Trophoblast cell (in vitro differentiated cells and primary cell): ENCODE data around the gene ARF5.

Experiments
- DNase-seq, 2 donors: peaks; one replicate each; pipeline ENCODE4 v3.0.0-alpha.2; 2016
- H2AFZ ChIP-seq: 2 replicates; pipeline ENCODE4 v1.6.1; 2013; ENCODE audit warnings: low read length, moderate library complexity, mild to moderate bottlenecking; ENCODE audit not compliant: insufficient read depth, poor library complexity
- H2AK5ac ChIP-seq: 2 replicates; pipeline ENCODE4 v1.6.1; 2013; ENCODE audit warnings: mild to moderate bottlenecking, low read length
- H2BK120ac ChIP-seq: 2 replicates; pipeline ENCODE4 v1.6.1; 2013; ENCODE audit warnings: low read length, mild to moderate bottlenecking, moderate library complexity; ENCODE audit not compliant: insufficient read depth, poor library complexity
- H2BK12ac ChIP-seq: 2 replicates; pipeline ENCODE4 v1.6.1; 2013; ENCODE audit warnings: mild to moderate bottlenecking, low read length, moderate library complexity
- H2BK5ac ChIP-seq: 2 replicates; pipeline ENCODE4 v1.6.1; 2013; ENCODE audit warnings: low read length, low read depth, moderate library complexity, mild to moderate bottlenecking; ENCODE audit not compliant: poor library complexity
- H3K14ac ChIP-seq: 2 replicates; pipeline ENCODE4 v1.6.1; 2013; ENCODE audit warnings: mild to moderate bottlenecking, low read length
- H3K18ac ChIP-seq: 2 replicates; pipeline ENCODE4 v1.6.1; 2013; ENCODE audit warnings: mild to moderate bottlenecking, low read length
- H3K23ac ChIP-seq: 2 replicates; pipeline ENCODE4 v1.6.1; 2013; ENCODE audit warnings: low read length
- H3K27ac ChIP-seq: 2 replicates; pipeline ENCODE4 v1.5.1; 2013; ENCODE audit warnings: low read depth, mild to moderate bottlenecking, inconsistent platforms, low read length, moderate library complexity
- H3K27me3 ChIP-seq: 2 replicates; pipeline ENCODE4 v1.6.1; 2013; ENCODE audit warnings: inconsistent platforms, mild to moderate bottlenecking, low read length, moderate library complexity; ENCODE audit not compliant: insufficient read depth
- H3K36me3 ChIP-seq, 2 experiments: 1 replicate in 1 of 2; 2 replicates in 1 of 2; pipeline ENCODE4 v1.6.1; 2013; ENCODE audit warnings: low read length in 2 of 2, mild to moderate bottlenecking in 2 of 2, moderate library complexity in 1 of 2; ENCODE audit not compliant: insufficient read depth in 2 of 2, control insufficient read depth in 1 of 2
- H3K4ac ChIP-seq: 2 replicates; pipeline ENCODE4 v1.6.1; 2013; ENCODE audit warnings: low read depth, mild to moderate bottlenecking, low read length, moderate library complexity
- H3K4me1 ChIP-seq, 2 experiments: 1 replicate in 1 of 2; 2 replicates in 1 of 2; pipeline ENCODE4 v1.6.1; 2013; ENCODE audit warnings: low read length in 2 of 2, mild to moderate bottlenecking in 2 of 2, moderate library complexity in 1 of 2; ENCODE audit not compliant: insufficient read depth in 2 of 2, control insufficient read depth in 1 of 2
- H3K4me2 ChIP-seq: 2 replicates; pipeline ENCODE4 v1.6.1; 2013; ENCODE audit warnings: inconsistent platforms, mild to moderate bottlenecking, low read length, moderate library complexity
- H3K4me3 ChIP-seq: 2 replicates; pipeline ENCODE4 v1.5.1; 2013; ENCODE audit warnings: mild to moderate bottlenecking, low read depth, low read length, inconsistent platforms
- H3K79me1 ChIP-seq: one replicate; pipeline ENCODE4 v1.6.1; 2013; ENCODE audit warnings: low read length
- H3K79me2 ChIP-seq: 2 replicates; pipeline ENCODE4 v1.6.1; 2013; ENCODE audit warnings: low read length, mild to moderate bottlenecking; ENCODE audit not compliant: control insufficient read depth, insufficient read depth, poor library complexity
- H3K9ac ChIP-seq: 2 replicates; pipeline ENCODE4 v1.6.1; 2013; ENCODE audit warnings: mild to moderate bottlenecking, low read length
- H3K9me3 ChIP-seq: 2 replicates; pipeline ENCODE4 v1.6.1; 2013; ENCODE audit warnings: low read depth, mild to moderate bottlenecking, control low read depth, inconsistent platforms, low read length; ENCODE audit not compliant: insufficient read depth
- H4K12ac ChIP-seq: 2 replicates; pipeline ENCODE4 v1.6.1; 2013; ENCODE audit warnings: low read depth, mild to moderate bottlenecking, low read length, moderate library complexity
- H4K8ac ChIP-seq: 2 replicates; pipeline ENCODE4 v1.6.1; 2013; ENCODE audit warnings: low read depth, mild to moderate bottlenecking, low read length, moderate library complexity
- H4K91ac ChIP-seq: one replicate; pipeline ENCODE4 v1.6.1; 2013; ENCODE audit warnings: low read depth, mild to moderate bottlenecking, low read length, moderate library complexity
- WGBS: extraction: QIAGEN DNeasy Blood & Tissue Kit; methylation state at CpG from one replicate; pipeline ENCODE4 v1.1.7; 2013; ENCODE audit warnings: missing lambda C conversion rate; ENCODE audit not compliant: insufficient read length, insufficient coverage; ENCODE audit errors: extremely low coverage; 5-methylcytosine and 5-hydroxymethylcytosine counted together

ARF5 gene

GRCh38 chr7:127591591-127591990, 3.4 kb downstream of the ARF5 start:
- Histone ChIP-seq H3K4me3 (no peak overlapping the region), H2BK120ac (no peak overlapping the region), H3K14ac (no peak overlapping the region), H3K4me1 (peaks cover 10% of the 10 kb centered on the region in 2 experiments), H3K23ac (no peak overlapping the region), H2AK5ac (no peak overlapping the region), H3K18ac (no peak overlapping the region), H3K27me3 (no peaks in the 10 kb centered on the region), H2AFZ (no peak overlapping the region), H4K91ac (no peak overlapping the region), H3K79me2 (peaks cover 6% of the 10 kb centered on the region), H4K8ac (no peak overlapping the region), H3K4me2 (no peak overlapping the region), H2BK12ac (no peak overlapping the region), H2BK5ac (no peak overlapping the region), H4K12ac (no peak overlapping the region), H3K9me3 (peaks cover 1% of the 10 kb centered on the region), H3K27ac (no peak overlapping the region), H3K4ac (no peak overlapping the region), H3K36me3 (peaks cover 12 to 16% of the 10 kb centered on the region in 2 experiments), H3K9ac (no peak overlapping the region), H3K79me1 (peaks cover 9% of the 10 kb centered on the region)
- no CpG with 5 or more reads among the region's 6 CpGs for WGBS
- no peak for DNase-seq

GRCh38 chr7:127592550-127592949, 4.3 kb downstream of the ARF5 start:
- Histone ChIP-seq H3K27me3 (no peaks in the 10 kb centered on the region), H3K23ac (no peak overlapping the region), H2AK5ac (no peak overlapping the region), H3K4me1 (peaks cover 8 to 10% of the 10 kb centered on the region in 2 experiments), H3K79me2 (peaks cover 6% of the 10 kb centered on the region), H3K27ac (no peak overlapping the region), H4K12ac (no peak overlapping the region), H3K9ac (no peak overlapping the region), H3K14ac (no peak overlapping the region), H3K4me3 (no peak overlapping the region), H2BK12ac (no peak overlapping the region), H3K4ac (no peak overlapping the region), H2BK5ac (no peak overlapping the region), H4K91ac (no peak overlapping the region), H3K18ac (no peak overlapping the region), H3K4me2 (no peak overlapping the region), H3K9me3 (peaks cover 1% of the 10 kb centered on the region), H2BK120ac (no peak overlapping the region), H2AFZ (no peak overlapping the region), H4K8ac (no peak overlapping the region), H3K36me3 (peaks cover 12 to 16% of the 10 kb centered on the region in 2 experiments), H3K79me1 (peaks cover 9% of the 10 kb centered on the region)
- no peak for DNase-seq
- WGBS, result no CpG with 5 or more reads among the region's 4 CpGs

DNA sequence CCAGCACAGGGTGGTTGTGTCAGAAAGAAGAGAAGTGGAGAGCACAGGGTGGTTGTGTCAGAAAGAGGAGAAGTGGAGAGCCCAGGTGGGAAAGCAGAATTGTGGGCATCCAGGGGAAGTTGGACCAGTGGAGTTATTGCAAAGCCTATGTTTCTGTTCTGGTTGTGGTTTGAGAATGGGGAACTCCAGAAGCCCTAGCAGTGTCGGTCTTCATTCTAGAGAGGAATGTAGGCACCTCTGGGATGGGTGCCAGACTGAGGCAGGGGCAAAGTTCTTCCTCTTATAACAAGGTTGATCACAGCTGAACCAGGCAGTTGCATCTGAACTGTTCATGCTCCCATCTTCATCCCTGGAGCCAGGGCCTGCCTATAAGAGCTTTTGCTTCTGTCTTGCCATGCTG, 6.3 kb downstream of the ARF5 start:
- H3K14ac ChIP-seq, result no peak overlapping the region
- no peaks in the 10 kb centered on the region for H3K79me2 ChIP-seq
- H3K18ac ChIP-seq, result no peak overlapping the region
- no peak overlapping the region for H2BK5ac ChIP-seq
- peaks cover 0 to 1% of the 10 kb centered on the region in 2 experiments for H3K4me1 ChIP-seq
- H3K27me3 ChIP-seq, result no peaks in the 10 kb centered on the region
- no peak overlapping the region for H4K12ac ChIP-seq
- no peak overlapping the region for H3K4me3 ChIP-seq
- no peak overlapping the region for H2BK120ac ChIP-seq
- no peak for DNase-seq
- no peak overlapping the region for H2AFZ ChIP-seq
- no peak overlapping the region for H3K27ac ChIP-seq
- no peak overlapping the region for H3K4me2 ChIP-seq
- H2BK12ac ChIP-seq, result no peak overlapping the region
- no peak overlapping the region for H2AK5ac ChIP-seq
- no peak overlapping the region for H3K4ac ChIP-seq
- H3K9ac ChIP-seq, result no peak overlapping the region
- no peak overlapping the region for H3K23ac ChIP-seq
- H4K8ac ChIP-seq, result no peak overlapping the region
- no peak overlapping the region for H4K91ac ChIP-seq
- H3K79me1 ChIP-seq, result no peaks in the 10 kb centered on the region
- H3K36me3 ChIP-seq, result peaks cover 12 to 14% of the 10 kb centered on the region in 2 experiments
- H3K9me3 ChIP-seq, result peaks cover 1% of the 10 kb centered on the region
- no CpG with 5 or more reads among the region's 1 CpG for WGBS

GRCh38 chr7:127595737-127596136, 7.5 kb downstream of the ARF5 start:
- H2BK120ac ChIP-seq, result no peak overlapping the region
- DNase-seq, result no peak
- H4K8ac ChIP-seq, result no peak overlapping the region
- H3K9ac ChIP-seq, result no peak overlapping the region
- no peak overlapping the region for H4K12ac ChIP-seq
- no peak overlapping the region for H3K4me3 ChIP-seq
- H3K27me3 ChIP-seq, result no peaks in the 10 kb centered on the region
- no peak overlapping the region for H3K18ac ChIP-seq
- peaks cover 10% of the 10 kb centered on the region in 2 experiments for H3K36me3 ChIP-seq
- H3K4me1 ChIP-seq, result no peaks in the 10 kb centered on the region
- H4K91ac ChIP-seq, result no peak overlapping the region
- no peak overlapping the region for H3K14ac ChIP-seq
- H3K9me3 ChIP-seq, result peaks cover 1% of the 10 kb centered on the region
- no peaks in the 10 kb centered on the region for H3K79me2 ChIP-seq
- H2AFZ ChIP-seq, result no peak overlapping the region
- H3K79me1 ChIP-seq, result no peaks in the 10 kb centered on the region
- H2AK5ac ChIP-seq, result no peak overlapping the region
- H2BK5ac ChIP-seq, result no peak overlapping the region
- no peak overlapping the region for H3K4me2 ChIP-seq
- no CpG with 5 or more reads among the region's 5 CpGs for WGBS
- no peak overlapping the region for H3K27ac ChIP-seq
- H3K23ac ChIP-seq, result no peak overlapping the region
- no peak overlapping the region for H3K4ac ChIP-seq
- H2BK12ac ChIP-seq, result no peak overlapping the region
